HG02678 (cell line): ENCODE results near the gene MAD2L1.

ENCODE experiments used
- ATAC-seq: cut with Tn5 transposase; IDR thresholded peaks from one replicate; pipeline ENCODE4 v1.9.1; 2021; ENCODE audit warnings: mild to moderate bottlenecking, moderate library complexity; ENCODE audit not compliant: unreplicated experiment

MAD2L1 gene

DNA sequence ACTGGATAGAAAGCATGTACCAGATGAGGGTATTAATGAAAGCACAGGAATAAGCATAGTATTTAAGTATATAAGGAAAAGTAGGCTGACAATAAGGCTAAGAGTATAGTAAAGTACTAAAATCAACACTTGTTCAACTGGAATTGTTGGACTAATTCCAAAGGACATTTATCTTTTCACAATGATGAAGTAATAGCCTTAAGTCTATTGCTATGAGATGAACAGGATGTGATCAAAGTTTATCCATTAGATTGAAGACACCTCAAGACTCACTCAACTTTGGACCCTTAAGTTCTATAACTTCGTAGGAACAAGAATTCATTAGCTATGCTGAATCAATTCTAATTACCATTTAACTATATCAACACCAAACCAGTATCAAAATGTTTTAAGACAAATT lies 7.6 kb downstream of the MAD2L1 start:
- ATAC-seq = no peak

GRCh38 chr4:120057416-120057815 lies 9.2 kb downstream of the MAD2L1 start:
- ATAC-seq = no peak

GRCh38 chr4:120056246-120056645 lies 10.4 kb downstream of the MAD2L1 start:
- no peak for ATAC-seq

DNA sequence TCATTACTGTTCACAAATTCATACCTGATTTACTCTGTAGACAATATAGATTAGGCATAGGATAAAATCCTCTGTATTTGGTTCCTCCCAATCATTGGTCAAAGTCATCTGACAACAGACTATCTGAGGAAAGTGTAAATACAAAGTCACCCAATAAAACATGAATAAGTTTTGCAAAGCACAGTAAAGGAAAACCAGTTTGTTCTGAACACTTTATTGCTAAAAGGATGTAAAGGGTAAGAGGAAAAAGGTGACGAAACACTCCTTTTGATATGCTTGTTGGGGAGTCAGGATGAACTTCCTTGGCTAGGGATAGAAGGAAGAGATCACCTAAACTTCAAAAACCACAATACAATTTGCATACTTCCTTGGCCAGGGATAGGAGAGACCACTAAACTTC lies 10.9 kb downstream of the MAD2L1 start:
- ATAC-seq = no peak

- no peak for ATAC-seq
Measured at GRCh38 chr4:120055162-120055561, 11.5 kb downstream of the MAD2L1 start.

DNA sequence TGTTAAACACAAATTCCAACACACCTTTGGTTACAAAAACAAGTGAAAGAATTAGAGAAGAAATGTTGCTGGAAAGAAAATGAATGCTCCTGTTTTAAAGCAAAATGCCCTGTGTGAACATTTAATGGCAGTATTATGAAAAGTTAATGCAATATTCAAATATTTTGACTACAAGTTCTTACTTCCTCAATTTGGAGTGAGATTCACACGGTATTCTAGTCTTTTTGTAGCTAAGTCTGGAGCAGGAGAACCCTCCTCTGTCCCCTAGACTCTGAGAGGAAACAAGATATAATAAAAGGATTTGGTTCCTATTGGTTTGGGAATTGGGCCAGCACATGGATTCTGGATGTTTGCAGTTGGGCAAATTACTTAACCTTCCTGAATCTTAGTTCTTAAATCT lies 12.7 kb downstream of the MAD2L1 start:
- peak; percentile 54 for ATAC-seq

DNA sequence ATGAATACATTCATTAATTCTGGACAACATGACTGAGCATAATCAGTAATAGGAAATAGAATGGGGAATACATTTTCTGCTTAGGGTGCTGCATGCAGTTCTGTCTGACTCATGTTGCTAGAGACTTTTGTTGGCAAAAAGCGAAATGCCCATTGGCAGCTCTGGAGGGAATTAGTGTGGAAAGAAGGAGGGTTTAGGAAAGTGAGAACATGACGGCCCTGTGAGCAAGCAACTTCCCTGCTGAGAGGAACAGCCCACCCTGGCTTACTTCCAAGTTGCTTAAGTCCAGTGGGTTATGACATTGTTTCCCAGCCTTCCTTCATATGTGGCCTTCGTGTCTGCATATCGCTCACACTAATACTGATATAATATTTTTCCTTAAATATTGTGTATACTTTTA lies 13.8 kb downstream of the MAD2L1 start:
- ATAC-seq = no peak

- ATAC-seq = no peak
Measured at GRCh38 chr4:120051253-120051652, 15.4 kb downstream of the MAD2L1 start.

GRCh38 chr4:120049732-120050494 lies 16.7 kb downstream of the MAD2L1 start:
- peak; percentile 90 for ATAC-seq

- no peak for ATAC-seq
Measured at GRCh38 chr4:120043828-120044227, 22.8 kb downstream of the MAD2L1 start.

DNA sequence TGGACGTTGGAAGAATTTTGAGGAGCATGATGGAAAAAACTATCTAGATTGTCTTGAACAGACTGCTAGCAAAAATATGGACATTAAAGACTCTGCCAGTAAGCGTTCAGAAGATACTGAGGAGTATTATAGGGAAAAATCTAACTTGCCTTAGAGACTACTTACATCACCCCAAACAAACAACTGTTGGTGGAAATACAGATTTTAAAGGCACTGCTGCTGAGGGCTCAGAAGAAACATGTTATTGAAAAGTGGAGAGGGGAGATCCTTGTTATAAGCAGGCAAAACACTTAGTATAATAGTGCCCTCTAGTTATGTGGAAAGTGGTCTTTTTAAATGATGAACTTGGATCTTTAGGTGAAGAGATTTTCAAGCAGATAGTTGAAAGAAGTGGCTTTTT lies 29.2 kb downstream of the MAD2L1 start:
- no peak for ATAC-seq

DNA sequence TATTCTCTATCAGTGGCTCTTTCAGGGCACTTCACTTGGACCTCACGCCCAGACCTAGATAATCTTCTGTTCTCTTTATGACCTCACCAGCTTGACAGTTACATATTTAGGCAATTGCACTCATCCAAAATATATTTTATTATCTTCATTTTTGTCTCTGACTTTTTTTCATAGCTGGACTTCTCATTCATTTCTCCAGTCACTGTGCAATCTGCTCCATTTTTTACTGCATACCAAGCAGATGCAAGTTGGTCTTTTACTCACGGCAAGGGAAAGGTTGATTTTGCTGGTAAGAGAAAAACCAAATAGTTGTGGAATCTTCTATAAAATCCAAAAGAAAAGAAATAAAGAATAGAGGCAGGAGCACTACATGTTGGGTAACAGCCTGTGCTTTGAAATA lies 31.7 kb downstream of the MAD2L1 start:
- ATAC-seq = no peak

GRCh38 chr4:120026853-120027252 lies 39.8 kb downstream of the MAD2L1 start:
- no peak for ATAC-seq

- ATAC-seq = no peak
Measured at GRCh38 chr4:120025516-120025915, 41.1 kb downstream of the MAD2L1 start.

- ATAC-seq = no peak
Measured at GRCh38 chr4:120018786-120019185, 47.9 kb downstream of the MAD2L1 start.

DNA sequence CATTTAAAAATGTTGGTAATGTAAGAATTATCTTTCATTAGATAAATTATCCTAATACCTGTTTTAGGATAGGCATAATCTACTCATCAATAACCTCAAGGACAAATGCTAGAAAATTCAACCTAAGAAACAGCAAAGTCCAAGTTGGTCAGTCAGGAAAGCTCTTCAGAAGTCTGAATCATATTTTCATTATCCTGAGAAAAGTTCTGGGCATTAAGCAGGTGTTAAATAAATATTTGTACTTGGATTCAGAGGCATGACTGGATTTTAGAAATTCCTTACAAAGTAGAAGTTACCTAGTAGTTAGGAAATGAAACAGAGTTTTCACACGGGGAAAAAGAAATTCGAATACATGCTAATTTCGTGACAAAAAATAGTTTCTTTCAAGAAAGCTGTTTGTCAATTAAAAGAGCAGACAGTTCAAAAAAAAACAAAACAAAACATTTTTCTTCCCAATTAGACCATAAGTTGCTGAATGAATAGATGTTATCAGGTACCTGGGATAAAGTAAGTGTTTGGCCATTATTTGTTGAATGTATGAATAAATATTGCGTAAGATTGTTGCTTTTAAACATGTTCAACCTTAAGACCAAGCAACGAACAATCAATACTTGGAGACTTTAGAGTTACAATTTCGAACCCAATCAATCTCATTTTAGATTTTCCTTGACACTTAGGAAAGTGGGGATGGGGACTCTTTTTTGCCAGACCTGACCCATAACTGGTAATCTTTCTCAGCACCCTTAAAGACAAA lies 48.5 kb downstream of the MAD2L1 start:
- ATAC-seq = no peak

GRCh38 chr4:120011725-120012124 lies 54.9 kb downstream of the MAD2L1 start:
- ATAC-seq = no peak

DNA sequence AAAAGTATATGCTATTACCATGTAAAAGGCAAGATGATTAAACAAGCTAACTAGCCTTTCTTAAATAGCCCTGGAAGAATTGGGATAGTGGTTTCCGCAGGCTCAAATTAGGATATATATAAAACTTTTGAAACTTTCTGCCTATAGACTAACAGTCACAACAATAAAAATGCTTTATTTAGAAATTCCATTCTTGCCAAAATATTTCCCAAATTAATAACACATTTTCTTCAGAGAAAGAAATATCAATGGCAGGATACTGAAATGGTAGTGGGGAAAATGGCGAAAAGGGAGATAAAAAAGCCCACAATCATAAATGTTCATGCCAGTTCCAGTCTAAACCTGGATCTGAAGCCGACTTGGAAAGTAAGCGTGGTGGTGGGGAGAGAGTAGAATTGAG lies 56.0 kb downstream of the MAD2L1 start:
- no peak for ATAC-seq

DNA sequence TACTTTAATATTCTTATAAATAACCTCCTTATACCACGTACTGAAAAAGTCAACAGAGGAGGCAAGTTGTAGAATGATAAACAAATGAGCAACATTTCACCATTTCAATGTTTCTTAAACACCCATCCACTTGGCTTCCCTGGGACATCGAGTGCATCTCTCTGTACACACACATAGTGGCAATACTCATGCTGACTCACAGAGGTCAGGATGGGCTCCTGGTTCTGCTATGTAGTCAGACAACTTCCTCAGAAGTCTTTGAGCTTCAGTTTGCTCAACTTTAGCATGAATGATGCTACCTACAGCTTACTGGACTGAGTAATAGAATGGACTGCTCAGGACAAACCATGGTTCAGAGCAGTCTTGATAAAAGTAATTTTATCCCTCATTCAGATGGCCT lies 56.9 kb downstream of the MAD2L1 start:
- ATAC-seq = no peak

- no peak for ATAC-seq
Measured at GRCh38 chr4:120008957-120009356, 57.7 kb downstream of the MAD2L1 start.

- ATAC-seq = no peak
Measured at GRCh38 chr4:120007896-120008436, 58.7 kb downstream of the MAD2L1 start.

GRCh38 chr4:120007191-120007871 lies 59.3 kb downstream of the MAD2L1 start:
- no peak for ATAC-seq
